Inflammatory macrophage treated with lipopolysaccharide for 1 hour (primary cell): Measurements from ENCODE around the gene OR8K3.

Experiments
- DNase-seq, 2 donors: peaks; one replicate each; pipeline ENCODE4 v3.0.0-alpha.2; 2020 to 2022

OR8K3 gene

GRCh38 chr11:56314844-56315243, at the start of gene OR8K3:
Gene OR8K3 (plus strand): TSS chr11:56315144. CDS start chr11:56318307, 3,163 bp downstream.
- DNase-seq, result no peak

GRCh38 chr11:56271092-56271491, 43.9 kb upstream of the OR8K3 start:
- no peak for DNase-seq

GRCh38 chr11:56273854-56274253, 41.1 kb upstream of the OR8K3 start, which contains the start of gene OR5T1:
Gene OR5T1 (plus strand): TSS chr11:56274154. CDS start chr11:56275639, 1,485 bp downstream.
- DNase-seq, result no peak

- DNase-seq, result no peak
Measured at GRCh38 chr11:56292154-56292553, 22.8 kb upstream of the OR8K3 start, which contains the start of gene OR8H1. Gene OR8H1 (minus strand): TSS chr11:56292254. CDS start chr11:56291062, 1,192 bp downstream.

GRCh38 chr11:56296898-56297297, 18.0 kb upstream of the OR8K3 start:
- no peak for DNase-seq

- DNase-seq, result no peak
Measured at GRCh38 chr11:56307836-56308235, 7.1 kb upstream of the OR8K3 start.

- DNase-seq, result no peak
Measured at GRCh38 chr11:56331861-56332491, 17.0 kb downstream of the OR8K3 start.

GRCh38 chr11:56333156-56333555, 18.2 kb downstream of the OR8K3 start:
- DNase-seq, result no peak

- DNase-seq, result no peak
Measured at GRCh38 chr11:56340289-56340688, 25.3 kb downstream of the OR8K3 start.

- no peak for DNase-seq
Measured at GRCh38 chr11:56345739-56346138, 30.8 kb downstream of the OR8K3 start, which contains the start of gene OR8K1. Gene OR8K1 (plus strand): TSS chr11:56346039. CDS start chr11:56346039, 0 bp downstream.

GRCh38 chr11:56353991-56354390, 39.0 kb downstream of the OR8K3 start, which contains the start of gene OR8J1:
Gene OR8J1 (plus strand): TSS chr11:56354291. CDS start chr11:56360247, 5,956 bp downstream.
- no peak for DNase-seq
